ENCODE measurements around the gene TMEM119.

Gene TMEM119

GRCh38 chr12:108573317-108573716, 24.6 kb downstream of the TMEM119 start:
- no peak for DNase-seq (ENCODE audit: low read depth)
- no peak for TF ChIP-seq MYC (IDR thresholded peaks at IDR 0.05; ENCODE audit: low read depth, low read length)
- TF ChIP-seq POLR2A (IDR thresholded peaks at IDR 0.05; ENCODE audit: extremely low read depth, insufficient read length) = no peak
- TF ChIP-seq CTCF (IDR thresholded peaks at IDR 0.05; ENCODE audit: low read depth, low read length) = no peak
- TF ChIP-seq MAX (IDR thresholded peaks at IDR 0.05; ENCODE audit: low read depth, low read length) = no peak
- H3K4me3 ChIP-seq (ENCODE audit: low read depth, low read length) = no peak overlapping the region

- no peak for DNase-seq (ENCODE audit: low read depth)
- no peak overlapping the region for H3K4me3 ChIP-seq (ENCODE audit: low read depth, low read length)
- TF ChIP-seq POLR2A (IDR thresholded peaks at IDR 0.05; ENCODE audit: extremely low read depth, insufficient read length) (no peak), MYC (IDR thresholded peaks at IDR 0.05; ENCODE audit: low read depth, low read length) (no peak), CTCF (IDR thresholded peaks at IDR 0.05; ENCODE audit: low read depth, low read length) (no peak), MAX (IDR thresholded peaks at IDR 0.05; ENCODE audit: low read depth, low read length) (no peak)
These were observed 25.6 kb downstream of the TMEM119 start for GRCh38 chr12:108572166-108572790.

GRCh38 chr12:108571609-108572165, 26.2 kb downstream of the TMEM119 start:
- TF ChIP-seq POLR2A (IDR thresholded peaks at IDR 0.05; ENCODE audit: extremely low read depth, insufficient read length) (no peak), MAX (IDR thresholded peaks at IDR 0.05; ENCODE audit: low read depth, low read length) (no peak), MYC (IDR thresholded peaks at IDR 0.05; ENCODE audit: low read depth, low read length) (no peak), CTCF (IDR thresholded peaks at IDR 0.05; ENCODE audit: low read depth, low read length) (no peak)
- H3K4me3 ChIP-seq (ENCODE audit: low read depth, low read length) = no peak overlapping the region
- DNase-seq (ENCODE audit: low read depth) = no peak

- no peak overlapping the region for H3K4me3 ChIP-seq (ENCODE audit: low read depth, low read length)
- DNase-seq (ENCODE audit: low read depth) = peak; percentile 70
- TF ChIP-seq CTCF (IDR thresholded peaks at IDR 0.05; ENCODE audit: low read depth, low read length) = peak; percentile 45
- no peak for TF ChIP-seq MYC (IDR thresholded peaks at IDR 0.05; ENCODE audit: low read depth, low read length)
- TF ChIP-seq MAX (IDR thresholded peaks at IDR 0.05; ENCODE audit: low read depth, low read length) = no peak
- TF ChIP-seq POLR2A (IDR thresholded peaks at IDR 0.05; ENCODE audit: extremely low read depth, insufficient read length) = no peak
These were observed 26.9 kb downstream of the TMEM119 start for GRCh38 chr12:108570743-108571608.

GRCh38 chr12:108568338-108569154, 29.3 kb downstream of the TMEM119 start:
- no peak overlapping the region for H3K4me3 ChIP-seq (ENCODE audit: low read depth, low read length)
- TF ChIP-seq MYC (IDR thresholded peaks at IDR 0.05; ENCODE audit: low read depth, low read length) = no peak
- no peak for TF ChIP-seq MAX (IDR thresholded peaks at IDR 0.05; ENCODE audit: low read depth, low read length)
- no peak for TF ChIP-seq POLR2A (IDR thresholded peaks at IDR 0.05; ENCODE audit: extremely low read depth, insufficient read length)
- no peak for TF ChIP-seq CTCF (IDR thresholded peaks at IDR 0.05; ENCODE audit: low read depth, low read length)
- no peak for DNase-seq (ENCODE audit: low read depth)

Measured in NB4 (cell line).